Endometrial microvascular endothelial cells (primary cell): ENCODE data around the gene NEDD4L. TPM values are rescaled to one million over a fixed set of nuclear protein-coding genes. Genes with fewer than 3 reads are reported as not detected.
"Not testable (repeated sequence)": the region's sequence is repeated elsewhere in the genome, so short reads cannot be mapped to it uniquely, and the experiment has no call there.

Source experiments
- in situ Hi-C: cut with HindIII; loops from 2 replicates; pipeline ENCODE4 v1.10.0; 2017; ENCODE audit warnings: low sequenced_read_pairs, low pct_unique_long_range_greater_than_20kb; ENCODE audit errors: inconsistent ontology term
- total RNA-seq: library from RNA; depleted of rRNA; stranded (reverse); fragments of >200 nt; gene quantifications from one replicate; pipeline ENCODE4 v1.2.3, GENCODE V29; 2015; ENCODE audit errors: inconsistent ontology term

NEDD4L gene
- total RNA-seq, 1 donor from 2014 or later = 59.9 TPM

GRCh38 chr18:58379443-58379842, 335.4 kb downstream of the NEDD4L start:
- in situ Hi-C loops = no loop called here

- in situ Hi-C loops = not testable (repeated sequence)
Measured at GRCh38 chr18:58380113-58380512, 336.1 kb downstream of the NEDD4L start.

GRCh38 chr18:58381676-58382411, 337.8 kb downstream of the NEDD4L start:
- in situ Hi-C loops = no loop called here

- in situ Hi-C loops = no loop called here
Measured at GRCh38 chr18:58382446-58382845, 338.4 kb downstream of the NEDD4L start.

GRCh38 chr18:58385472-58385871, 341.4 kb downstream of the NEDD4L start:
- in situ Hi-C loops = no loop called here

- in situ Hi-C loops = no loop called here
Measured at GRCh38 chr18:58386780-58387179, 342.8 kb downstream of the NEDD4L start.

- in situ Hi-C loops = no loop called here
Measured at GRCh38 chr18:58387716-58388115, 343.7 kb downstream of the NEDD4L start.

GRCh38 chr18:58388736-58389135, 344.7 kb downstream of the NEDD4L start:
- in situ Hi-C loops = no loop called here

- in situ Hi-C loops = no loop called here
Measured at GRCh38 chr18:58389745-58390144, 345.7 kb downstream of the NEDD4L start.

- in situ Hi-C loops = no loop called here
Measured at GRCh38 chr18:58390399-58390798, 346.4 kb downstream of the NEDD4L start.

GRCh38 chr18:58391231-58391825, 347.3 kb downstream of the NEDD4L start:
- in situ Hi-C loops = no loop called here

- in situ Hi-C loops = no loop called here
Measured at GRCh38 chr18:58391932-58392323, 347.9 kb downstream of the NEDD4L start.

- in situ Hi-C loops = no loop called here
Measured at GRCh38 chr18:58392324-58393000, 348.4 kb downstream of the NEDD4L start.

GRCh38 chr18:58393295-58393694, 349.3 kb downstream of the NEDD4L start:
- in situ Hi-C loops = no loop called here

- in situ Hi-C loops = no loop called here
Measured at GRCh38 chr18:58394046-58394445, 350.0 kb downstream of the NEDD4L start.

- in situ Hi-C loops = no loop called here
Measured at GRCh38 chr18:58394602-58395425, 350.8 kb downstream of the NEDD4L start.

GRCh38 chr18:58396144-58396543, 352.1 kb downstream of the NEDD4L start:
- in situ Hi-C loops = no loop called here

- in situ Hi-C loops = no loop called here
Measured at GRCh38 chr18:58396966-58397365, 352.9 kb downstream of the NEDD4L start.

- in situ Hi-C loops = no loop called here
Measured at GRCh38 chr18:58397385-58398132, 353.5 kb downstream of the NEDD4L start.
